ENCODE measurements around the gene DQX1.
A peak's percentile ranks its signal among the peaks of the same experiment; 100 is the strongest.

Gene DQX1

DNA sequence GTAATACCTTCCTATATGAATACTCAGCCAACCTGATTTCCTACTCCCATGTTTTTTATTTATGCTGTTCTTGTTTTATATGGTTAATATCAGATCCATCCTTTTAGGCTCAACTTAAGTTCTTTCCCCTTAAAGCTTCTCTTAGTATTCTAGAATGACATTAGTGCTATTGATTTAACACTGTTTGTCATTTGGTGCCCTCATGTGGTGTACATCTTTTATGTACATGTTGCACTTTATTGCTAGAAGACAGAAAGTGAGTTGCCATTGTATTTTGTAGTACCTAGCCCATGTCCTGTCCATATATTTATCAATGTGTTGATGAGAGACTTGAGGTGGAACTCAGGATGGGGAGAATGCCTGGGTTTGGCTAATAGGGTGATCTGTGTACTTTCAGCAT, 6.2 kb upstream of the DQX1 start:
- DNase-seq (ENCODE audit: low read depth, low spot score): no peak

- no peak for DNase-seq (ENCODE audit: low read depth, low spot score)
Measured at GRCh38 chr2:74531666-74532065, 5.6 kb upstream of the DQX1 start.

DNA sequence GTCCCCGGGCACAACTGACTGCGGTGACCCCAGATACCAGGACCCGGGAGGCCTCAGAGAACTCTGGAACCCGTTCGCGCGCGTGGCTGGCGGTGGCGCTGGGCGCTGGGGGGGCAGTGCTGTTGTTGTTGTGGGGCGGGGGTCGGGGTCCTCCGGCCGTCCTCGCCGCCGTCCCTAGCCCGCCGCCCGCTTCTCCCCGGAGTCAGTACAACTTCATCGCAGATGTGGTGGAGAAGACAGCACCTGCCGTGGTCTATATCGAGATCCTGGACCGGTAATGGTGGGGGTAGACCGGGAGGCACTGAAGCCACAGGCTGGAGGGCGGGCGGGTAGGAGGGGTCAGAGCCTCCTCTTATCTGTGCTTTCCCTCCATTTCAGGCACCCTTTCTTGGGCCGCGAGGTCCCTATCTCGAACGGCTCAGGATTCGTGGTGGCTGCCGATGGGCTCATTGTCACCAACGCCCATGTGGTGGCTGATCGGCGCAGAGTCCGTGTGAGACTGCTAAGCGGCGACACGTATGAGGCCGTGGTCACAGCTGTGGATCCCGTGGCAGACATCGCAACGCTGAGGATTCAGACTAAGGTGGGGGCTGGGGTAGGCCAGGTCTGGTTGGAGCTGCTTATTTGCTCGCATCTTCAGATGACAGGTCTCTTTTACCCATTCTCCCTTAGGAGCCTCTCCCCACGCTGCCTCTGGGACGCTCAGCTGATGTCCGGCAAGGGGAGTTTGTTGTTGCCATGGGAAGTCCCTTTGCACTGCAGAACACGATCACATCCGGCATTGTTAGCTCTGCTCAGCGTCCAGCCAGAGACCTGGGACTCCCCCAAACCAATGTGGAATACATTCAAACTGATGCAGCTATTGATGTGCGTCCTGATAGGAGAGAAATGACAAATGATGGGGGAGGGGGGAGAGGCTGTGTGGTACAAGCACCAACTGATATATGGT, 4.5 kb upstream of the DQX1 start:
- DNase-seq (ENCODE audit: low read depth, low spot score): no peak

DNA sequence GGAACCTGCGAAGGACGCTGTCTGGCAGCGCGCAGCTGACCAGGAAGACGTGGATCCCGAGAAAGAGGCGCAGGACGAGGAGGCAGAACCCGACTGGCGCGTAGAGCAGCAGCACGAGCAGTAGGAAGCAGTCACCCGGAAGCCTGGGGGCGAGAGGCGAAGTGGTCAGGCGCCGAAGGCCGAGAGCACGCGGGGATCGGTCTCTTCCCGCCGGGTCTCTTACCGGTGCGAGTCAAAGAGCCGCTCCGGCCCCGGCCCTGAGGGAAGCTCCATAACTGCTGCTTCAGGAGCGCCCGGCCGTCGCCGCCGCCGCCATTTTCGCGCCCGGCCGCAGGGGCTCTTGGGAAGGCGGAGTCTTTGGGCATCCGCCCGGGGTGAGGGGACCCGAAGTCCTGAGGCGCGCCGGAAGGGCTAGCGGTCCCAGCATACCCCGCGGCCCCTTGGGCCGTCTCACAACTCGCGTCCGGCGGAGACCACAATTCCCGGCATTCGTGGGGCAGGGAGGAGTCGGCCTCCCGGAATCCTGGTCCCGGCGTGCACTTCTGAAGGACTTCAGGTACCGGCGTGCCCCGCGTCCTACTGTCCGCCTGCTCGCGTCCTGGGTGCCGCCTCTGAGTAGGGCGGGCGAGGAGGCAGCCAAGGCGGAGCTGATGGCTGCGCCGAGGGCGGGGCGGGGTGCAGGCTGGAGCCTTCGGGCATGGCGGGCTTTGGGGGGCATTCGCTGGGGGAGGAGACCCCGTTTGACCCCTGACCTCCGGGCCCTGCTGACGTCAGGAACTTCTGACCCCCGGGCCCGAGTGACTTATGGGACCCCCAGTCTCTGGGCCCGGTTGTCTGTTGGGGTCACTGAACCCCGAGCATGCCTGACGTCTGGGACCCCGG, 3.6 kb upstream of the DQX1 start, which contains the start of the genes AUP1 and HTRA2:
Gene AUP1, minus strand, starts transcription at position 350 of the 882 bp plus-strand sequence. Its CDS starts 77 bp downstream, at position 273.
Gene HTRA2, plus strand, starts transcription at position 577 of the 882 bp plus-strand sequence. Its CDS starts 74 bp downstream, at position 651.
- peak; percentile 76 for DNase-seq (ENCODE audit: low read depth, low spot score)

DNA sequence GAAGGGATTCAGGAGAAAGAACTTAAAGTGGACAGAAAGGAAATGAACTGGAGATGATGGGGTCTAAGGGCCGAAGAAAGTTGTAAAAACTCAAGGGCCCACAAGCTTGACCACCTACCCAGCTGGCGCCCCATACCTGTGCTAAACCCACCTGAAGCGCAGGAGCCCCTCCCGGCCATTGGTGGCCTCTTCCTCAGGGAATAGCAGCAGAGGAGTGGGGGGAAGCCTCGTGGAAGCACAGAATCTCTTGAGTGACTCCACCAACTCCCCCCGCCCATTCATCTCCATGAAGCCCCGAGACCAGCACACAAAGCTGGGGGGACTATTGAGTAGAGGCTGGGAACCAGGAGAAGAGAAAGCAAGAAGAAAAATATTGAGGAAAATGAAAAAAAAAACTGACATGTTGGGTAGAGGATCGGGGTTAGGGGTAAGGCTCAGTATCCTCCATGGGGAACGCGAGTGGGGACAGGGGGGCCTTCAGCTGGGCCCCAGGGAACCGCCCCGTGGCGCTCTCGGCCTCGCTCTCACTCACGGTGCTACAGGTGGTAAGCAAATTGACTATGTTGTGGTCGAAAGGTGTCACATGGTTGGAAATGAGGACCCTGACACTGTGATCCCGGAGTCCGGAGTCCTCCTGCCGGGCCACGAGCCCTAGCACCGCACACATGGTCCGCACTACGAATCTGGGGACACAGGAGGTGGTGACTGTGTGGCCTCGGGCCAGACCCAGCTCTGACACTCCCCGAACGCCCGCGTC, 2.7 kb upstream of the DQX1 start:
- DNase-seq (ENCODE audit: low read depth, low spot score): no peak

DNA sequence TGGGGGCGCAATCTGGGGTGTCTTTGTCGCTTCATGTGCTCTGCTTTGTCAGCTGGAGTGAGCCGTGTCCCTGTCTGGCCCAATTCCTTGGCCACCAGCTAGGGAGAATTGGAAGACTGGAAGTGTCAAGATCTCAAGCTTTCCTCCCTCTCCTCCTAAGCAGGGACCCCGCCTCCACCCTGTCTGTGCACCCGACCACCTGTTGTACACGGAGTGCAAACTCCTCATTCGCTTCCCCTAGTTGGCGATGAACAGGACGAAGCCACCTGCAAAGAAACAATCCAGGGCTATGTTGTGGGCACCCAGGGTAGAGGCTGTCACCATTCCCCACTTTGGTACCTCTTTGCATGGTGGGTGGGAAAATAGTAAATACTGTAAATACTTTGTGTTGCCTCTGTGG, 1.7 kb upstream of the DQX1 start:
- no peak for DNase-seq (ENCODE audit: low read depth, low spot score)

DNA sequence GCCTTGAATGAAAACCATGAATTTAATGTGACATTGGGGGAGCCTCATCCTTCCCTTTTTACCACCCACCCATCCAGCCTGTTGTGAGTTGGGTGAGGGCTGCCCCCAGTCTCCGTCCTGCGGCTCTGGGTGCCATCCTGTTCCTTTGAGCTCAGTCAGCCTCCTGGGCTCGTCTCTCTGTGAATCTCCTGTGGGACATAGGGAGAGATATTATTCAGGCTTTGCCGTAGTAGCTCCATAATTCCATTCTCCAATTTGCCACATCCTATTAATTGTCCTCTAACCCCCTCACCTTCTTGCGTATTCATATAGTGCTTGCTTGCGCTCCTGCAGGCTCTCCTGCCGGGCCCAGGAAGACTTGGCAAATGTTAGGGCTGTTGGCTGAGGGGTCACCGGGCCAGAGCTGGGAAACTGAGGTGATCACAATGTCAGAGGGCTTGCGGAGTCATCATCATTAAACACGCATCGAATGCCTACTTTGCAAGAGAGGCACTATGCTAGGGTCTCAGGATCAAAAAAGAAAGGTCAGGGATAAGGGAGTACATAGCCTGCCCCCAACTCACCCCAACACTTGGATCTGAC, 709 bp upstream of the DQX1 start:
- no peak for DNase-seq (ENCODE audit: low read depth, low spot score)

- no peak for DNase-seq (ENCODE audit: low read depth, low spot score)
Measured at GRCh38 chr2:74524955-74525716, 895 bp downstream of the DQX1 start.

DNA sequence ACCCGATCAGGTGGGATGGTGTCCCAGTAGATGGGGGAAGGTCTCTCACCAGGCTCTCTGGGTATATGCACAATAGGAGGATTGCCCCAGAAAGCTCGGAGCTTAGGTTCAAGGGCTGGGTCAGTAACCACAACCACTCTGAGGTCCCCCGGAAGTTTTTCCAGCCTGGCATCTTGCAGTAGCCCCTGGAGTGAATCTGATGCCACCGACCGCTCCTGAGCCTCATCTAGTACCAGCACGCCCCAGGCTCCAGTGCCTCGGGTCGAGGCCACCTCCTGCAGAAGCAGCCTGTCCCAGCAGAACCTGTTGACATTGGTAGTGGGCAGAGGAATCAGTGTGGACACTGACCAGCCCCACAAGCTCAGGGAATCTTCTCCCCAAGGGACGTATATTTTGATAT, 2.0 kb downstream of the DQX1 start:
- DNase-seq (ENCODE audit: low read depth, low spot score): no peak

- no peak for DNase-seq (ENCODE audit: low read depth, low spot score)
Measured at GRCh38 chr2:74522516-74522915, 3.5 kb downstream of the DQX1 start.

DNA sequence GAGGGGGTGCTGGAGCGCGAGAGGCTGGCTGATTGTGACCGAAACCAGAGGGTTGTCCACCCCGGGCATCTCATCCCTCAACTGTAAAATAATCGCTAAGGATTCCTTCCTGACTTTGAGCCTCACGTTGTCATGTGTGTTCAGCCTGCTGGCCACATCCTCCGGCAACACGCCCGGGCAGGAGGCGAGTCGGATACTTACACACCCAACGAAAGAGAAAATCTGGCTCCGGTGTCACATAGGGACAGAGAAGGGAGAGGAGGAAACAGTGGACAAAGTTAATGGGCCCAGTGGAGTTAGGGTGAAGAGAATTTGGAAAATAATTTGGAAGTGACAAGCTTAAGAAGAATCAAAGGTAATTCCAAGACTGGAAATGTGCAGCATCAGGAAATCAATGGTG, 9.4 kb downstream of the DQX1 start:
- no peak for DNase-seq (ENCODE audit: low read depth, low spot score)

DNA sequence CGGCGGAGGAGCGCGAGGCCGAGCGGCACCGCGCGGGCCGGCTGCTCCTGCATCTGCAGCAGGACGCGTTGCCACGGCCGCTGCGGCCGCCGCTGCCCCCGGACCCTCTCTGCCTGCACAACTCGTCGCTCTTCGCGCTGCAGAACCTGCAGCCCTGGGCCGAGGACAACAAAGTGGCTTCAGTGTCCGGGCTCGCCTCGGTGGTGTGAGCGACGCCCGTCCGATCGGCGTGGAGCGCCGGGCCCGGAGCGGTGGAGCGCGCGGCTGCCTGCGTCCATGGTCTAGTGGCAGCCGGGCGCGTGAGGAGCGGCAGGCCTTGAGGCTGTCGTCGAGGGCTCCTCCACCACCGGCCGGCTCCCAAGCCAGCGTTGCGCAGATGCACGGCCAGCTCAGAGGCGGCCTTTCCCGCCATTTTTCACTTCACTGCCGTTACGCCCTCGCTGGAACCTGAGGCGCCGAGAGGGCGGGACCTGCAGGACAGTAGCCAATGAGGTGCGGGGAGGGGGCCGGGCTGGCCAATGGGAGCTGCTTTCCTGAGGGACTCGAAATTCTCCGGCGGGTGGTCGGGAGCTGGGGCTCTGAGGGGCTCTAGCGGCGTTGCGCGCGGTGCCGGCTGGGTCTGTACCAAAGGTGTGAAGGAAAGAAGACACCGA, 9.9 kb downstream of the DQX1 start:
- DNase-seq (ENCODE audit: low read depth, low spot score): no peak

- DNase-seq (ENCODE audit: low read depth, low spot score): no peak
Measured at GRCh38 chr2:74515271-74515980, 10.6 kb downstream of the DQX1 start.

- no peak for DNase-seq (ENCODE audit: low read depth, low spot score)
Measured at GRCh38 chr2:74514368-74515270, 11.4 kb downstream of the DQX1 start, which contains the start of gene TLX2. Gene TLX2, plus strand, starts transcription at chr2:74514450. Its CDS starts 357 bp downstream, at chr2:74514807.

GRCh38 chr2:74513605-74514367, 12.2 kb downstream of the DQX1 start:
- no peak for DNase-seq (ENCODE audit: low read depth, low spot score)

DNA sequence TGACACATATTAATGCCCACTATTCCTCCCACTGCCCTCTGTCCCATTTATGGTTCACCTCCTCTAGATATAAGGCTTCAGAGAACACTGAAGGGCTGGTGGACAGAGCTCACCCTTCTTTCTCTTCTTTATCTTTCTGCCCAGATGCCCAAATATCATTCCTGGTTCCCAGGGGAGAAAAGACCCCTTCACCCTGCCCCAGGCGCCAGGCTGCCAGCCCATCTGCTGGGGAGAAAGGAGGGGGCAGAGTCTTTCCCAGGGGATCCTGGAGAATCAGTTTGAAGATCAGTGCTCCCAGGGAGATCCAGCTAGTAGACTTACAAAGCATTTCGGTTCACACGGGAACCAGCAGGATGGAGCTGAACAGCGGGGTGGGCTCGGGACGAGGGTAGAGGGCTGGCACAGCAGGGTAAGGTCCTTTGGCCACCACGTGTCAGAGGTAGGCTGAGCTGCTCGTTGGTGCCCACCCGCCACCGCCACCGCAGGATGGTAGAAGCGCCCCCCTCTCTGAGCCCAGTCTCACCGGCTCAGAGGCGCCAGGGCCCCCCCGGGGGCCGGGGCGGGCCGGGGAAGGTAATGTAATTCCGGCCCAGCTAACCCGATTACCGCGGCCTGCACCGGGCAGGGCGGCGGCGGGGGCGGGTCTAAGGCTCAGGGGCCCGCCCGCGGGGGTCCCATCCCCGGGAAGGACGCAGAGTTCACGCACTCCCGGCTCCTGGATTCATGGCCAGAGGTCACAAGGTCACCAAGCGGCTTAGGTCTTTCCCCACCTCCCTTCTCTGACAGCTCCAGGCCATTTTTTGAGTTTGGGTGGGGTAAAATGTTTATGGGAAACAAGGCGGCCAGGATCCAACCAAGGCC, 13.1 kb downstream of the DQX1 start:
- DNase-seq (ENCODE audit: low read depth, low spot score): no peak
